ENCODE results near the gene HAPLN2. TPM values are rescaled to one million over a fixed set of nuclear protein-coding genes. Genes with fewer than 3 reads are reported as not detected.

The HAPLN2 gene
- total and polyA plus RNA-seq, 2 experiments from 2014 or later: not detected

DNA sequence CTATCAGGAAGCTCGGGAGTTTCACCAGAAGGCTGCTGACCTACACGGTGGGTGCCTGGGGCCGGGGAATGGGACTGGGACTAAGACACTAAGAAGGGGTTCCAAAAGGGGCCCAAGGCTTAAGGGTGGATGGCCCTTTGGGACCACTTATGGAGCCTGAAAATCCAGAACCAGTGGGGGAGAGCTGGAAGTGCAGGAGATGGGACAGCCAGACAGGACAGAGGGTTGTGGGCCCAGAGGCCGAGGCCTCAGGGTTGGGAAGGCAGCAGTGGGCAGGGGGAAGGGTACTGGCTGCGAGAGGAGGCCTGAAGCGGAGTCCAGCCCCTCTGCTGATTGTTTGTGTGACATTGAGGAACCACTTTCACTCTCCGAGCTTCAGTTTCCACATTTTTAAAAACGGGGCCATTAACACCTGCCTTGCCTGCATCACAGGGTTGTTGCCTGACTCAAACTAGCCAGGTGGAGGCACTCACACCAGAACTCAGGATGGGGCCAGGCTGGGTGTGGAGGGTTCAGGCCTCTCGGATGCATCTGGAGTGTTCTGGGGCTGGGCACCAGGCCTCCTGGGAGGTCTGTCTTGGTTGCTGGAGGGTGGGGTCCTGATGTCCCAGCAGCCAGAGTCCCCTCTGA is 36.7 kb upstream of the HAPLN2 start:
- WGBS (ENCODE audit: low lambda C conversion rate, missing lambda C conversion rate): 85% methylated on average over 9 of the region's 9 CpGs
- Histone ChIP-seq H3K9me3 (ENCODE audit: low read depth) (no peaks in the 10 kb centered on the region), H3K9me2 (replicated peaks; ENCODE audit: insufficient read depth) (no peaks in the 10 kb centered on the region), H3K36me3 (replicated peaks; ENCODE audit: insufficient read depth, low read depth) (no peaks in the 10 kb centered on the region), H3K4me1 (ENCODE audit: insufficient read depth) (no peaks in the 10 kb centered on the region), H4K20me1 (ENCODE audit: insufficient read depth, poor library complexity, severe bottlenecking) (no peaks in the 10 kb centered on the region), H3K4me3 (no peak overlapping the region), H3K79me2 (no peaks in the 10 kb centered on the region), H3K27ac (no peak overlapping the region), H3K4me2 (no peak overlapping the region), H3K27me3 (no peaks in the 10 kb centered on the region), H2AFZ (no peak overlapping the region)
- DNase-seq (ENCODE audit: low spot score): no peak
- TF ChIP-seq EZH2 (IDR thresholded peaks at IDR 0.05; ENCODE audit: borderline replicate concordance) (no peak), EZH2phosphoT487 (IDR thresholded peaks at IDR 0.05; ENCODE audit: low read depth, severe bottlenecking, unreplicated experiment) (no peak)
- TF ChIP-seq, protein P1, sequence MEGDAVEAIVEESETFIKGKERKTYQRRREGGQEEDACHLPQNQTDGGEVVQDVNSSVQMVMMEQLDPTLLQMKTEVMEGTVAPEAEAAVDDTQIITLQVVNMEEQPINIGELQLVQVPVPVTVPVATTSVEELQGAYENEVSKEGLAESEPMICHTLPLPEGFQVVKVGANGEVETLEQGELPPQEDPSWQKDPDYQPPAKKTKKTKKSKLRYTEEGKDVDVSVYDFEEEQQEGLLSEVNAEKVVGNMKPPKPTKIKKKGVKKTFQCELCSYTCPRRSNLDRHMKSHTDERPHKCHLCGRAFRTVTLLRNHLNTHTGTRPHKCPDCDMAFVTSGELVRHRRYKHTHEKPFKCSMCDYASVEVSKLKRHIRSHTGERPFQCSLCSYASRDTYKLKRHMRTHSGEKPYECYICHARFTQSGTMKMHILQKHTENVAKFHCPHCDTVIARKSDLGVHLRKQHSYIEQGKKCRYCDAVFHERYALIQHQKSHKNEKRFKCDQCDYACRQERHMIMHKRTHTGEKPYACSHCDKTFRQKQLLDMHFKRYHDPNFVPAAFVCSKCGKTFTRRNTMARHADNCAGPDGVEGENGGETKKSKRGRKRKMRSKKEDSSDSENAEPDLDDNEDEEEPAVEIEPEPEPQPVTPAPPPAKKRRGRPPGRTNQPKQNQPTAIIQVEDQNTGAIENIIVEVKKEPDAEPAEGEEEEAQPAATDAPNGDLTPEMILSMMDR (IDR thresholded peaks at IDR 0.05; ENCODE audit: poor library complexity): no peak

DNA sequence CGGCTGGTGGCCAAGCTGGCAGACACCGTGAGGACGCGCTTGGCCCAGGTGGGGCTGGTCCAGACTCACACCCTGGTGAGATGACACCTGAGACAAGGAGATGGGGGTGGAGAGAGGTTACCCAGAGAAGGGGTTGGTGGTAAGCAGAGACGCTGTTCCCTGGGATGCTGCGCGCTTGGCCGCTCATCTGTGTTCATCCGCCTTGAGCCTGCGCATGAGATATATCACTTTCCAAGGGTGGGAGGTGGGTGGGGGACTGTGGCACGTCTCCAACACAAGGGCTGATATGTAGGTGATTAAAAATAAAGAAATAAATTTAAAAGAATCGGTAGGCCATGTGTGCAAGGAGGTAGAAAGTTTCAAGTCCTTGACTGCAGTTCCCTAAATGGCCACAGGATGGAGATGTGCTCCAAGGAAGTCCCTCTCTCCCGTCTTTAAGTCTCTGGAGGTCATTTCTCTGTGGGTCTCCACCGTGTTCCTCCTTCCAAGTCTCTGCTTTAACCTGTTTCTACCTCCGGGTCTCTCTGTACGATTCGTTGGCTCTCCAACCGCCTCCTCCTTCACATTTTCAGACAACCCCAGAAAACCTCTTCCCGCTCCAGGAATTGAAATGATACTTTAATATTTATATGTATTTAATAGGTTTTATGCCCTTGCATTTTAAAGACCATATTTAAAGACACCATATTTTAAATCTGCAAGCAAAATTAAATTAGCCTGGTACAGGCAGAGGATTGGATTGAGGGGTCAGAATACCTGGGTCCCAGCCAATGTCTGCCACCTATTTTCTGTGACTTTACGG is 35.2 kb upstream of the HAPLN2 start:
- TF ChIP-seq, protein P1 (IDR thresholded peaks at IDR 0.05; ENCODE audit: poor library complexity): peak; percentile 82
- TF ChIP-seq EZH2 (IDR thresholded peaks at IDR 0.05; ENCODE audit: borderline replicate concordance): no peak
- Histone ChIP-seq H4K20me1 (ENCODE audit: insufficient read depth, poor library complexity, severe bottlenecking) (no peaks in the 10 kb centered on the region), H3K4me1 (ENCODE audit: insufficient read depth) (no peaks in the 10 kb centered on the region), H3K27me3 (no peaks in the 10 kb centered on the region), H3K9me3 (ENCODE audit: low read depth) (no peaks in the 10 kb centered on the region), H3K27ac (no peak overlapping the region), H3K79me2 (no peaks in the 10 kb centered on the region), H3K9me2 (replicated peaks; ENCODE audit: insufficient read depth) (no peaks in the 10 kb centered on the region), H2AFZ (no peak overlapping the region), H3K4me3 (no peak overlapping the region), H3K36me3 (replicated peaks; ENCODE audit: insufficient read depth, low read depth) (no peaks in the 10 kb centered on the region), H3K4me2 (no peak overlapping the region)
- DNase-seq (ENCODE audit: low spot score): peak; percentile 91
- WGBS (ENCODE audit: low lambda C conversion rate, missing lambda C conversion rate): 54% methylated on average over 20 of the region's 20 CpGs

DNA sequence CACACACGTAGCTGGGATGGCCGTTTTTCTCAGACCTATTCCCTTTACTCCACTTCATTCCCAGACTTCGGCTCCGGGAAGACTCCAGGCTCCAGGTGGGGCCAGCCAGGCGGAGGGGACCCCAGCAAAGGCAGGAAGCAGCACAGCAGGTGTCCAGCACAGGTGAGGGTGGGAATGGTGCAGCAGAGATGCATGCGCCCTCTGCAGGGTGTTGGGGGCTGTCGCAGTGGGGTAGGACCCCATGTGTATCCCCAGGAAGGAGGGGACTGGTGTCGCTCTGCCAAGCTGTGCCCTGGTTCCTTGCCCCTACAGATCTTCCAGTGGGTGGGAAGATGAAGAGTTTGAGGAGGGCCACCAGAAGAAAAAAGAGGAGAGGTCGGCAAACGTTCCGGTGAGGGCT is 34.4 kb upstream of the HAPLN2 start:
- no peaks in the 10 kb centered on the region for H3K27me3 ChIP-seq
- no peak overlapping the region for H3K4me2 ChIP-seq
- no peak overlapping the region for H2AFZ ChIP-seq
- no peaks in the 10 kb centered on the region for H3K9me3 ChIP-seq (ENCODE audit: low read depth)
- H3K79me2 ChIP-seq: no peaks in the 10 kb centered on the region
- H3K4me1 ChIP-seq (ENCODE audit: insufficient read depth): no peaks in the 10 kb centered on the region
- H3K36me3 ChIP-seq (replicated peaks; ENCODE audit: insufficient read depth, low read depth): no peaks in the 10 kb centered on the region
- DNase-seq (ENCODE audit: low spot score): peak; percentile 34
- H3K27ac ChIP-seq: no peak overlapping the region
- TF ChIP-seq EZH2phosphoT487 (IDR thresholded peaks at IDR 0.05; ENCODE audit: low read depth, severe bottlenecking, unreplicated experiment) (no peak), EZH2 (IDR thresholded peaks at IDR 0.05; ENCODE audit: borderline replicate concordance) (no peak)
- TF ChIP-seq, protein P1 (IDR thresholded peaks at IDR 0.05; ENCODE audit: poor library complexity): peak; percentile 36
- H3K4me3 ChIP-seq: no peak overlapping the region
- WGBS (ENCODE audit: low lambda C conversion rate, missing lambda C conversion rate): 30% methylated on average over 10 of the region's 11 CpGs
- H4K20me1 ChIP-seq (ENCODE audit: insufficient read depth, poor library complexity, severe bottlenecking): no peaks in the 10 kb centered on the region
- H3K9me2 ChIP-seq (replicated peaks; ENCODE audit: insufficient read depth): no peaks in the 10 kb centered on the region

All from hepatocyte (in vitro differentiated cells).